Keratinocyte (primary cell): ENCODE data around the gene TUSC2. TPM values are rescaled to one million over a fixed set of nuclear protein-coding genes. Genes with fewer than 3 reads are reported as not detected.

Experiments
- DNase-seq: peaks from one replicate; pipeline ENCODE4 v3.0.0-alpha.2; 2011; ENCODE audit warnings: low read depth, missing footprints, low spot score
- FAIRE-seq: peaks from 2 replicates; lab custom pipeline; 2011; peaks lifted over from hg19 to GRCh38; lab: Jason Lieb, UNC
- H2AFZ ChIP-seq: 2 replicates; pipeline ENCODE4 v1.6.0; 2012; ENCODE audit warnings: low read length, control low read depth, inconsistent platforms; ENCODE audit not compliant: control insufficient read depth
- H3K27ac ChIP-seq: 2 replicates; pipeline ENCODE4 v1.5.1; 2011; ENCODE audit warnings: low read length; ENCODE audit not compliant: control insufficient read depth, insufficient read depth
- H3K27me3 ChIP-seq: 3 replicates; pipeline ENCODE4 v1.6.0; 2011; ENCODE audit warnings: low read length; ENCODE audit not compliant: control insufficient read depth, insufficient read depth; ENCODE audit errors: extremely low read depth
- H3K36me3 ChIP-seq, 2 experiments: 2 replicates in 1 of 2; 3 replicates in 1 of 2; pipeline ENCODE4 v1.5.1; 2011; ENCODE audit warnings: low read length in 2 of 2, mild to moderate bottlenecking in 1 of 2; ENCODE audit not compliant: control insufficient read depth in 2 of 2, insufficient read depth in 2 of 2; ENCODE audit errors: extremely low read depth in 1 of 2
- H3K4me1 ChIP-seq: 3 replicates; pipeline ENCODE4 v1.5.1; 2011; ENCODE audit warnings: low read length; ENCODE audit not compliant: control insufficient read depth, insufficient read depth; ENCODE audit errors: extremely low read depth
- H3K4me2 ChIP-seq: 3 replicates; pipeline ENCODE4 v1.6.0; 2011; ENCODE audit warnings: low read depth, low read length; ENCODE audit not compliant: control insufficient read depth, insufficient read depth; ENCODE audit errors: extremely low read depth
- H3K4me3 ChIP-seq, 3 experiments: fragments of 200-600 bp in 1 of 3; sonication (generic) in 1 of 3; 2 replicates in 2 of 3; 3 replicates in 1 of 3; pipeline ENCODE4 v1.5.1; 2011 to 2016; ENCODE audit warnings: low read length in 3 of 3, mild to moderate bottlenecking in 3 of 3, control low read depth in 2 of 3, inconsistent platforms in 1 of 3, low read depth in 1 of 3, mixed read lengths in 1 of 3, mixed run types in 1 of 3, moderate library complexity in 1 of 3; ENCODE audit not compliant: control insufficient read depth in 2 of 3, insufficient read depth in 2 of 3; ENCODE audit errors: extremely low read depth in 1 of 3
- H3K79me2 ChIP-seq: 2 replicates; pipeline ENCODE4 v1.6.0; 2012; ENCODE audit warnings: low read length; ENCODE audit not compliant: control insufficient read depth, insufficient read depth
- H3K9ac ChIP-seq: 3 replicates; pipeline ENCODE4 v1.6.0; 2011; ENCODE audit warnings: low read length; ENCODE audit not compliant: control insufficient read depth, insufficient read depth; ENCODE audit errors: extremely low read depth
- H3K9me1 ChIP-seq: 3 replicates; pipeline ENCODE4 v1.6.0; 2011; ENCODE audit warnings: low read length; ENCODE audit not compliant: control insufficient read depth, insufficient read depth; ENCODE audit errors: extremely low read depth
- H3K9me3 ChIP-seq: 2 replicates; pipeline ENCODE4 v1.5.1; 2012; ENCODE audit warnings: low read depth, low read length; ENCODE audit not compliant: control insufficient read depth
- H4K20me1 ChIP-seq: 3 replicates; pipeline ENCODE4 v1.6.0; 2011; ENCODE audit warnings: low read length; ENCODE audit not compliant: control insufficient read depth, insufficient read depth; ENCODE audit errors: extremely low read depth
- CTCF ChIP-seq, 3 experiments: IDR thresholded peaks in 1 of 3; conservative IDR thresholded peaks in 1 of 3; optimal IDR thresholded peaks in 1 of 3; 2 replicates in 2 of 3; 3 replicates in 1 of 3; pipeline versions ENCODE3 to v1.5.1; 2011; ENCODE audit warnings: low read length in 3 of 3, mild to moderate bottlenecking in 3 of 3, moderate library complexity in 2 of 3, control low read depth in 1 of 3, inconsistent platforms in 1 of 3; ENCODE audit not compliant: insufficient read depth in 2 of 3; ENCODE audit errors: extremely low read depth in 1 of 3
- EZH2 ChIP-seq: IDR thresholded peaks from one replicate; pipeline ENCODE4 v1.6.1; 2012; ENCODE audit warnings: inconsistent platforms, mild to moderate bottlenecking, low read length, moderate library complexity
- dilution Hi-C: fragments of 300-500 bp; cut with MboI; formaldehyde crosslinking; loops from one replicate; pipeline ENCODE4 v1.7.0; 2020; ENCODE audit warnings: low sequenced_read_pairs; ENCODE audit not compliant: extremely low pct_ligation_motif_present
- polyA plus RNA-seq, 5 experiments: library from polyadenylated mRNA; depleted of rRNA in 3 of 5; stranded (reverse) in 3 of 5; stranded (forward) in 1 of 5; unstranded in 1 of 5; fragments of >200 nt; gene quantifications; 1 replicate in 1 of 5; 2 replicates in 3 of 5; 3 replicates in 1 of 5; pipeline versions ENCODE4 v1.2.1 to v1.2.3, GENCODE V29; 2011 to 2012; ENCODE audit warnings: missing spikeins in 2 of 5, low read depth in 1 of 5, low replicate concordance in 1 of 5

The TUSC2 gene
- polyA plus RNA-seq, 1 donor (not counting 4 experiments of a cell fraction or from before 2014, with no cell fraction given) = 30.5 TPM

- H2AFZ ChIP-seq = no peak overlapping the region
- no peak overlapping the region for H3K27ac ChIP-seq
Observed at GRCh38 chr3:50319181-50319893, 8.7 kb downstream of the TUSC2 start.

GRCh38 chr3:50318615-50319014 lies 9.4 kb downstream of the TUSC2 start:
- Histone ChIP-seq H2AFZ (no peak overlapping the region), H4K20me1 (no peaks in the 10 kb centered on the region), H3K27me3 (no peaks in the 10 kb centered on the region), H3K9ac (no peak overlapping the region), H3K79me2 (peaks cover 35% of the 10 kb centered on the region), H3K4me3 (no peak overlapping the region), H3K9me3 (no peaks in the 10 kb centered on the region), H3K4me2 (no peak overlapping the region), H3K27ac (no peak overlapping the region), H3K9me1 (peaks cover 7% of the 10 kb centered on the region), H3K4me1 (peaks cover 45% of the 10 kb centered on the region), H3K36me3 (peaks cover 12 to 25% of the 10 kb centered on the region in 2 experiments)
- DNase-seq = no peak
- no peak for FAIRE-seq
- TF ChIP-seq EZH2 (no peak), CTCF (optimal IDR thresholded peaks at IDR 0.05 in 1 of 3, IDR thresholded peaks at IDR 0.05 in 1 of 3, conservative IDR thresholded peaks at IDR 0.05 in 1 of 3; ENCODE audit: extremely low read depth in 1 of 3, insufficient read depth in 2 of 3, low read length in 3 of 3) (no peak)
- dilution Hi-C loops = no loop called here

More at GRCh38 chr3:50319181-50319893, 8.7 kb downstream of the TUSC2 start:
- H3K4me1 ChIP-seq = peaks cover 45% of the 10 kb centered on the region
- no peaks in the 10 kb centered on the region for H4K20me1 ChIP-seq
- no peak for TF ChIP-seq EZH2
- no peak for TF ChIP-seq CTCF (optimal IDR thresholded peaks at IDR 0.05 in 1 of 3, IDR thresholded peaks at IDR 0.05 in 1 of 3, conservative IDR thresholded peaks at IDR 0.05 in 1 of 3; ENCODE audit: extremely low read depth in 1 of 3, insufficient read depth in 2 of 3, low read length in 3 of 3)
- H3K27me3 ChIP-seq = no peaks in the 10 kb centered on the region
- H3K4me3 ChIP-seq = no peak overlapping the region
- no peak overlapping the region for H3K9ac ChIP-seq
- no peak for FAIRE-seq
- dilution Hi-C loops = no loop called here
- no peak overlapping the region for H3K4me2 ChIP-seq
- peaks cover 35% of the 10 kb centered on the region for H3K79me2 ChIP-seq
- peaks cover 7% of the 10 kb centered on the region for H3K9me1 ChIP-seq
- no peaks in the 10 kb centered on the region for H3K9me3 ChIP-seq
- peaks cover 13 to 31% of the 10 kb centered on the region in 2 experiments for H3K36me3 ChIP-seq
- no peak for DNase-seq
